Omental fat pad (tissue), 4 donors: ENCODE measurements around the gene SPECC1. TPM values are rescaled to one million over a fixed set of nuclear protein-coding genes. Genes with fewer than 3 reads are reported as not detected.

Experiments used
- ATAC-seq: fragments of 150-250 bp; one replicate; pipeline ENCODE4 v1.9.1; 2016; ENCODE audit warnings: mild to moderate bottlenecking, moderate library complexity; ENCODE audit not compliant: low FRiP score
- DNase-seq: peaks from one replicate; pipeline ENCODE4 v3.0.0-alpha.2; 2019; ENCODE audit warnings: low spot score
- CTCF ChIP-seq, 3 donors: fragments of 450-650 bp; IDR thresholded peaks; one replicate each; pipeline ENCODE4 v1.5.1; 2016 to 2017; ENCODE audit warnings: antibody characterized with exemption in 3 of 3, mild to moderate bottlenecking in 3 of 3, moderate library complexity in 2 of 3
- total RNA-seq, 4 donors: library from RNA; depleted of rRNA; stranded (reverse); fragments of >200 nt; gene quantifications; one replicate each; pipeline ENCODE4 v1.1.0, GENCODE V29; 2016

SPECC1 gene
- total RNA-seq, 4 donors from 2014 or later = 34.2 to 114 (median 53.1) TPM

- no peak for TF ChIP-seq CTCF (IDR thresholded peaks at IDR 0.05)
- no peak for DNase-seq
- ATAC-seq = no peak
Measured at GRCh38 chr17:20281860-20282259, 272.7 kb downstream of the SPECC1 start.

GRCh38 chr17:20282526-20283308 is 273.6 kb downstream of the SPECC1 start:
- no peak for TF ChIP-seq CTCF (IDR thresholded peaks at IDR 0.05)
- ATAC-seq (no peak), DNase-seq (no peak)

GRCh38 chr17:20284022-20284421 is 274.9 kb downstream of the SPECC1 start:
- DNase-seq (no peak), ATAC-seq (no peak)
- no peak for TF ChIP-seq CTCF (IDR thresholded peaks at IDR 0.05)

- ATAC-seq (no peak), DNase-seq (no peak)
- TF ChIP-seq CTCF (IDR thresholded peaks at IDR 0.05) = no peak
Measured at GRCh38 chr17:20284570-20285295, 275.6 kb downstream of the SPECC1 start.

GRCh38 chr17:20289984-20290383 is 280.8 kb downstream of the SPECC1 start:
- DNase-seq (no peak), ATAC-seq (no peak)

GRCh38 chr17:20291853-20292252 is 282.7 kb downstream of the SPECC1 start:
- DNase-seq = no peak
- TF ChIP-seq CTCF (IDR thresholded peaks at IDR 0.05) = no peak
- ATAC-seq = no peak

More at GRCh38 chr17:20289984-20290383, 280.8 kb downstream of the SPECC1 start:
- no peak for TF ChIP-seq CTCF (IDR thresholded peaks at IDR 0.05)
